HepG2 (cell line): ENCODE measurements around the gene EFCAB11. TPM values are rescaled to one million over a fixed set of nuclear protein-coding genes. Genes with fewer than 3 reads are reported as not detected.

Source experiments
- CCAR2 ChIP-seq: fragments of 200-400 bp; formaldehyde crosslinking; optimal IDR thresholded peaks from 2 replicates; pipeline ENCODE3; 2018; ENCODE audit warnings: low read depth, mild to moderate bottlenecking, low read length, moderate library complexity
- GMEB1 ChIP-seq: sonication (generic); formaldehyde crosslinking; IDR thresholded peaks from 2 replicates; pipeline ENCODE4 v1.5.1; 2020; ENCODE audit warnings: missing genetic modification reagents, mild to moderate bottlenecking, borderline replicate concordance
- HDAC1 ChIP-seq: sonication (generic); formaldehyde crosslinking; IDR thresholded peaks from 2 replicates; pipeline ENCODE4 v1.5.1; 2020; ENCODE audit warnings: mild to moderate bottlenecking, missing genetic modification reagents
- KLF16 ChIP-seq, 2 experiments: sonication (generic) in 1 of 2; formaldehyde crosslinking in 1 of 2; IDR thresholded peaks; 2 replicates each; pipeline versions ENCODE4 v1.6.1 to v1.8.0; 2016 to 2023; ENCODE audit warnings: missing genetic modification reagents in 2 of 2, missing compliant biosample characterization in 1 of 2
- MBNL3 ChIP-seq: fragments of 250-450 bp; sonication (Bioruptor Pico); conservative IDR thresholded peaks from 2 replicates; pipeline ENCODE4 v1.8.0; 2022; ENCODE audit warnings: mild to moderate bottlenecking, inconsistent platforms
- MNT ChIP-seq: fragments of 450-650 bp; IDR thresholded peaks from 2 replicates; pipeline ENCODE4 v1.6.1; 2016
- RORA ChIP-seq: sonication (generic); formaldehyde crosslinking; IDR thresholded peaks from 2 replicates; pipeline ENCODE4 v1.5.0; 2020; ENCODE audit warnings: mild to moderate bottlenecking, missing genetic modification reagents, moderate library complexity
- TFAP4 ChIP-seq: sonication (generic); IDR thresholded peaks from 2 replicates; pipeline ENCODE4 v1.6.1; 2016; ENCODE audit warnings: low read depth, borderline replicate concordance
- USF2 ChIP-seq, 2 experiments: sonication (generic) in 1 of 2; formaldehyde crosslinking in 1 of 2; IDR thresholded peaks; 2 replicates each; pipeline versions ENCODE4 v1.5.1 to v1.6.1; 2011 to 2020; ENCODE audit warnings: borderline replicate concordance in 1 of 2, low read depth in 1 of 2, low read length in 1 of 2, mild to moderate bottlenecking in 1 of 2, missing genetic modification reagents in 1 of 2, moderate library complexity in 1 of 2
- ZBTB7A ChIP-seq: sonication (generic); formaldehyde crosslinking; IDR thresholded peaks from 2 replicates; pipeline ENCODE4 v1.8.0; 2022; ENCODE audit warnings: mild to moderate bottlenecking, missing genetic modification reagents
- ZFP62 ChIP-seq: sonication (generic); formaldehyde crosslinking; IDR thresholded peaks from 2 replicates; pipeline ENCODE4 v1.4.0; 2020; ENCODE audit warnings: missing genetic modification reagents
- ZNF232 ChIP-seq: sonication (generic); formaldehyde crosslinking; IDR thresholded peaks from 2 replicates; pipeline ENCODE4 v1.4.0; 2020; ENCODE audit warnings: missing genetic modification reagents, borderline replicate concordance
- ZNF44 ChIP-seq: sonication (generic); formaldehyde crosslinking; IDR thresholded peaks from 2 replicates; pipeline ENCODE4 v1.5.1; 2020; ENCODE audit warnings: mild to moderate bottlenecking, missing genetic modification reagents
- ZNF441 ChIP-seq: sonication (generic); formaldehyde crosslinking; IDR thresholded peaks from 2 replicates; pipeline ENCODE4 v1.7.0; 2021; ENCODE audit warnings: missing genetic modification reagents, borderline replicate concordance
- ZNF839 ChIP-seq: sonication (generic); formaldehyde crosslinking; IDR thresholded peaks from 2 replicates; pipeline ENCODE4 v1.4.0; 2020; ENCODE audit warnings: missing genetic modification reagents, mild to moderate bottlenecking, borderline replicate concordance
- ZNF883 ChIP-seq: sonication (generic); formaldehyde crosslinking; IDR thresholded peaks from 2 replicates; pipeline ENCODE4 v1.5.1; 2020; ENCODE audit warnings: mild to moderate bottlenecking, missing genetic modification reagents; ENCODE audit errors: not compliant biosample characterization
- ZSCAN5A ChIP-seq: sonication (generic); formaldehyde crosslinking; IDR thresholded peaks from 2 replicates; pipeline ENCODE4 v1.8.0; 2022; ENCODE audit warnings: mild to moderate bottlenecking, missing genetic modification reagents, borderline replicate concordance
- polyA plus RNA-seq, 8 experiments: library from polyadenylated mRNA; depleted of rRNA in 3 of 8; stranded (reverse) in 7 of 8; unstranded in 1 of 8; fragments of >200 nt; fragmentation: Illumina TruSeq in 4 of 8; extraction: Trizol in 4 of 8; gene quantifications; 2 replicates each; pipeline versions ENCODE4 v1.2.1 to v1.2.3, GENCODE V29; 2011 to 2016; ENCODE audit warnings: low read depth in 4 of 8, missing spikeins in 1 of 8, mixed read lengths in 1 of 8; ENCODE audit not compliant: insufficient read depth in 1 of 8
- total RNA-seq, 5 experiments: library from RNA; depleted of rRNA; stranded (reverse); fragments of >200 nt; fragmentation: Illumina TruSeq; extraction: Trizol; gene quantifications; 2 replicates each; pipeline ENCODE4 v1.2.3, GENCODE V29; 2016; ENCODE audit warnings: low read depth in 1 of 5

EFCAB11 gene
- total and polyA plus RNA-seq, 2 of the 13 experiments (the other 11 are each of a cell fraction or from before 2014, with no cell fraction given), result 8.2 to 31.5 TPM

- TF ChIP-seq KLF16 (CRISPR knock-in tag; IDR thresholded peaks at IDR 0.05) (no peak), ZNF44 (CRISPR knock-in tag) (no peak), RORA (CRISPR knock-in tag) (no peak), ZNF839 (CRISPR knock-in tag) (no peak), GMEB1 (no peak), MNT (no peak), CCAR2 (no peak), ZNF232 (no peak), TFAP4 (no peak), ZNF441 (CRISPR knock-in tag) (no peak), ZFP62 (CRISPR knock-in tag) (no peak), MBNL3 (CRISPR knock-in tag) (no peak), USF2 (IDR thresholded peaks at IDR 0.05; ENCODE audit: low read depth, low read length) (no peak), USF2 (CRISPR knock-in tag; IDR thresholded peaks at IDR 0.05; ENCODE audit: borderline replicate concordance) (no peak), ZSCAN5A (CRISPR knock-in tag) (no peak), HDAC1 (CRISPR knock-in tag) (peak; percentile 60; the same call in 1 of the 2 replicates), ZBTB7A (CRISPR knock-in tag) (no peak), ZNF883 (CRISPR knock-in tag) (no peak)
These were observed 43.3 kb downstream of the EFCAB11 start (continued) for GRCh38 chr14:89911010-89911919.
